BE2C (cell line): ENCODE data around the gene OXNAD1.

Experiments
- DNase-seq: peaks from one replicate; pipeline ENCODE4 v3.0.0-alpha.2; 2020
- H3K27me3 ChIP-seq: fragments of 250-450 bp; sonication (Bioruptor Pico); 2 replicates; pipeline ENCODE4 v1.5.1; 2020; ENCODE audit warnings: mild to moderate bottlenecking
- H3K36me3 ChIP-seq: fragments of 250-450 bp; sonication (Bioruptor Pico); 2 replicates; pipeline ENCODE4 v1.5.1; 2020; ENCODE audit warnings: mild to moderate bottlenecking
- H3K4me1 ChIP-seq: fragments of 250-450 bp; sonication (Bioruptor Pico); 2 replicates; pipeline ENCODE4 v1.5.1; 2020
- H3K4me3 ChIP-seq: 2 replicates; pipeline ENCODE4 v1.5.1; 2011; ENCODE audit warnings: low read depth, low read length
- H3K9me3 ChIP-seq: fragments of 250-450 bp; sonication (Bioruptor Pico); 2 replicates; pipeline ENCODE4 v1.5.1; 2020
- TF ChIP-seq, protein P1 (sequence below): IDR thresholded peaks from 2 replicates; pipeline ENCODE4 v1.5.1; 2012; ENCODE audit warnings: mild to moderate bottlenecking, low read depth, low read length

Gene OXNAD1

GRCh38 chr3:16335333-16335732, 70.3 kb downstream of the OXNAD1 start:
- Histone ChIP-seq H3K36me3 (no peaks in the 10 kb centered on the region), H3K27me3 (no peaks in the 10 kb centered on the region), H3K9me3 (no peaks in the 10 kb centered on the region), H3K4me3 (no peak overlapping the region), H3K4me1 (no peaks in the 10 kb centered on the region)
- TF ChIP-seq, protein P1, sequence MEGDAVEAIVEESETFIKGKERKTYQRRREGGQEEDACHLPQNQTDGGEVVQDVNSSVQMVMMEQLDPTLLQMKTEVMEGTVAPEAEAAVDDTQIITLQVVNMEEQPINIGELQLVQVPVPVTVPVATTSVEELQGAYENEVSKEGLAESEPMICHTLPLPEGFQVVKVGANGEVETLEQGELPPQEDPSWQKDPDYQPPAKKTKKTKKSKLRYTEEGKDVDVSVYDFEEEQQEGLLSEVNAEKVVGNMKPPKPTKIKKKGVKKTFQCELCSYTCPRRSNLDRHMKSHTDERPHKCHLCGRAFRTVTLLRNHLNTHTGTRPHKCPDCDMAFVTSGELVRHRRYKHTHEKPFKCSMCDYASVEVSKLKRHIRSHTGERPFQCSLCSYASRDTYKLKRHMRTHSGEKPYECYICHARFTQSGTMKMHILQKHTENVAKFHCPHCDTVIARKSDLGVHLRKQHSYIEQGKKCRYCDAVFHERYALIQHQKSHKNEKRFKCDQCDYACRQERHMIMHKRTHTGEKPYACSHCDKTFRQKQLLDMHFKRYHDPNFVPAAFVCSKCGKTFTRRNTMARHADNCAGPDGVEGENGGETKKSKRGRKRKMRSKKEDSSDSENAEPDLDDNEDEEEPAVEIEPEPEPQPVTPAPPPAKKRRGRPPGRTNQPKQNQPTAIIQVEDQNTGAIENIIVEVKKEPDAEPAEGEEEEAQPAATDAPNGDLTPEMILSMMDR, result no peak
- DNase-seq, result no peak

- H3K27me3 ChIP-seq, result no peaks in the 10 kb centered on the region
- no peak overlapping the region for H3K4me3 ChIP-seq
- TF ChIP-seq, protein P1, result no peak
- H3K36me3 ChIP-seq, result no peaks in the 10 kb centered on the region
- DNase-seq, result no peak
- no peaks in the 10 kb centered on the region for H3K4me1 ChIP-seq
- H3K9me3 ChIP-seq, result no peaks in the 10 kb centered on the region
Measured at GRCh38 chr3:16335772-16336645, 71.0 kb downstream of the OXNAD1 start.

GRCh38 chr3:16336825-16337224, 71.8 kb downstream of the OXNAD1 start:
- no peaks in the 10 kb centered on the region for H3K9me3 ChIP-seq
- H3K4me3 ChIP-seq, result no peak overlapping the region
- no peaks in the 10 kb centered on the region for H3K36me3 ChIP-seq
- TF ChIP-seq, protein P1, result no peak
- no peaks in the 10 kb centered on the region for H3K27me3 ChIP-seq
- H3K4me1 ChIP-seq, result no peaks in the 10 kb centered on the region
- no peak for DNase-seq

DNA sequence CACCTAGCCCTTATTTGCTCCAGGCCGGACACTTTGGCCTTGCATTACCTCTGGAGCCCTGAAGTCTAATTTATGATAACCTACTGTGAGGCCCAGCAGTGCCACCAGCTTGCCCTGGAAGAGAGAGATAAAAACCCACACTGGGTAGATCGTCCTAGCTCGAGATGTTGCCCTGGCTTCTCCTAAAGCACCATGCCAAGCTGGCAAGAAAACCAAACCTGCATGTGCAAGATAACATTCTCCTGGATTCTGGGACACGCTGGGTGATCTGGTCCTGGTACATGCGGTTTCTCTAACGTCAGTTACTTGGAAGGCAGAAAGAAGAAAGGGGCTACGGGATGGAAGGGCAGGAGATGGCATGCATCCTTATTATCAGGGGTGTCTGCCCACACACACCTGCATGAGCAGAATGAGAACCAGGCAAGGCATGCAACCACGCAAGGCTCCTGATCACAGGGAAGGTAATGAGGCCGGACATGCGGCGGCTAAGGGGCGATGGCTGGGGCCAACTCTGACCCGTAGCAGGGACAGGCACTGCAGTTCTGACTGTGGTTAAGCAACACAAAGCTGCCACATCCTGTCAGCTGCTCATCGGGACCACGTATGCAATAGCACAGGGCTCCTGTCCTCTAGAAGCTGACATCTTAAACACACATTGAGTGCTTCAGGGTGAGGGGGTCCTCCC, 73.0 kb downstream of the OXNAD1 start:
- Histone ChIP-seq H3K36me3 (no peaks in the 10 kb centered on the region), H3K4me3 (no peak overlapping the region), H3K27me3 (no peaks in the 10 kb centered on the region), H3K9me3 (no peaks in the 10 kb centered on the region), H3K4me1 (no peaks in the 10 kb centered on the region)
- no peak for DNase-seq
- TF ChIP-seq, protein P1, result no peak

GRCh38 chr3:16338999-16339398, 74.0 kb downstream of the OXNAD1 start:
- no peaks in the 10 kb centered on the region for H3K4me1 ChIP-seq
- TF ChIP-seq, protein P1, result no peak
- no peak overlapping the region for H3K4me3 ChIP-seq
- no peaks in the 10 kb centered on the region for H3K27me3 ChIP-seq
- no peaks in the 10 kb centered on the region for H3K9me3 ChIP-seq
- DNase-seq, result no peak
- no peaks in the 10 kb centered on the region for H3K36me3 ChIP-seq

- no peaks in the 10 kb centered on the region for H3K27me3 ChIP-seq
- H3K4me3 ChIP-seq, result no peak overlapping the region
- H3K4me1 ChIP-seq, result no peaks in the 10 kb centered on the region
- no peaks in the 10 kb centered on the region for H3K9me3 ChIP-seq
- DNase-seq, result no peak
- TF ChIP-seq, protein P1, result no peak
- no peaks in the 10 kb centered on the region for H3K36me3 ChIP-seq
Measured at GRCh38 chr3:16343101-16343500, 78.1 kb downstream of the OXNAD1 start.
